Endodermal cell (in vitro differentiated cells): ENCODE data around the gene LRGUK. TPM values are rescaled to one million over a fixed set of nuclear protein-coding genes. Genes with fewer than 3 reads are reported as not detected.

ENCODE experiments used
- DNase-seq: peaks from one replicate; pipeline ENCODE4 v3.0.0-alpha.2; 2017
- H3K27ac ChIP-seq: 2 replicates; pipeline ENCODE4 v1.5.1; 2013; ENCODE audit warnings: mild to moderate bottlenecking, low read depth, low read length, moderate library complexity
- H3K27me3 ChIP-seq: 2 replicates; pipeline ENCODE4 v1.6.1; 2013; ENCODE audit warnings: mild to moderate bottlenecking, low read length, moderate library complexity; ENCODE audit not compliant: insufficient read depth, control insufficient read depth, poor library complexity, severe bottlenecking
- H3K36me3 ChIP-seq: 2 replicates; pipeline ENCODE4 v1.7.0; 2013; ENCODE audit warnings: mild to moderate bottlenecking, low read length, moderate library complexity; ENCODE audit not compliant: control insufficient read depth, insufficient read depth
- H3K4me1 ChIP-seq: one replicate; pipeline ENCODE4 v1.7.0; 2013; ENCODE audit warnings: low read length; ENCODE audit not compliant: control insufficient read depth, insufficient read depth
- H3K4me3 ChIP-seq: 2 replicates; pipeline ENCODE4 v1.5.1; 2013; ENCODE audit warnings: mild to moderate bottlenecking, low read length, moderate library complexity
- H3K9ac ChIP-seq: 2 replicates; pipeline ENCODE4 v1.6.1; 2013; ENCODE audit warnings: mild to moderate bottlenecking, low read length, moderate library complexity; ENCODE audit not compliant: poor library complexity, severe bottlenecking; ENCODE audit errors: extremely low read depth
- H3K9me3 ChIP-seq: 2 replicates; pipeline ENCODE4 v1.6.1; 2013; ENCODE audit warnings: mild to moderate bottlenecking, low read length, moderate library complexity; ENCODE audit not compliant: control insufficient read depth
- H3K27ac Mint-ChIP-seq: 2 replicates; pipeline ENCODE4 v1.8.0; 2020; ENCODE audit warnings: mixed read lengths
- H3K27me3 Mint-ChIP-seq: 2 replicates; pipeline ENCODE4 v1.8.0; 2021; ENCODE audit warnings: mild to moderate bottlenecking, mixed read lengths; ENCODE audit not compliant: insufficient read depth
- H3K36me3 Mint-ChIP-seq: 2 replicates; pipeline ENCODE4 v1.8.0; 2020; ENCODE audit warnings: low read depth, mixed read lengths
- H3K4me1 Mint-ChIP-seq: 2 replicates; pipeline ENCODE4 v1.8.0; 2020; ENCODE audit warnings: mixed read lengths
- H3K4me3 Mint-ChIP-seq: 2 replicates; pipeline ENCODE4 v1.8.0; 2020; ENCODE audit warnings: mild to moderate bottlenecking, moderate library complexity, mixed read lengths
- H3K9me3 Mint-ChIP-seq: 2 replicates; pipeline ENCODE4 v1.8.0; 2020; ENCODE audit warnings: mild to moderate bottlenecking, mixed read lengths
- CTCF ChIP-seq: fragments of 200-600 bp; sonication (generic); conservative IDR thresholded peaks from 2 replicates; pipeline ENCODE4 v1.5.0; 2021; ENCODE audit warnings: antibody characterized with exemption, mild to moderate bottlenecking
- WGBS, 2 experiments: methylation state at CpG; one replicate each; pipeline versions ENCODE4 v1.1.5 to v1.1.7; 2013; ENCODE audit warnings: missing lambda C conversion rate in 2 of 2, mixed read lengths in 1 of 2; ENCODE audit not compliant: insufficient coverage in 1 of 2, insufficient read length in 1 of 2; 5-methylcytosine and 5-hydroxymethylcytosine counted together
- total RNA-seq, 2 donors: library from RNA; stranded (reverse); fragmentation: NEBNext Ultra II Directional in 1 of 2; extraction: Animal tissue kit (Norgen Biotek cat#: 25700) in 1 of 2; gene quantifications; 2 replicates in 1 of 2; 3 replicates in 1 of 2; pipeline ENCODE4 v1.2.1, GENCODE V29; 2021

Gene LRGUK
- total RNA-seq, 2 donors from 2014 or later, result 0.89 to 1.3 TPM

GRCh38 chr7:134209322-134210015 lies 82.3 kb downstream of the LRGUK start:
- 91 to 92% methylated on average over 8 to 16 of the region's 16 CpGs for WGBS, 2 experiments
- Histone ChIP-seq H3K4me3 (no peak overlapping the region), H3K27me3 (no peaks in the 10 kb centered on the region), H3K9me3 (no peaks in the 10 kb centered on the region), H3K27ac (no peak overlapping the region), H3K4me1 (no peaks in the 10 kb centered on the region), H3K36me3 (no peaks in the 10 kb centered on the region), H3K9ac (no peak overlapping the region)
- H3K36me3 Mint-ChIP-seq, result peaks cover 8% of the 10 kb centered on the region
- TF ChIP-seq CTCF, result no peak
- H3K27ac Mint-ChIP-seq, result no peak overlapping the region
- DNase-seq, result no peak
- no peaks in the 10 kb centered on the region for H3K9me3 Mint-ChIP-seq
- no peaks in the 10 kb centered on the region for H3K27me3 Mint-ChIP-seq
- H3K4me3 Mint-ChIP-seq, result no peak overlapping the region
- H3K4me1 Mint-ChIP-seq, result peaks cover 2% of the 10 kb centered on the region

DNA sequence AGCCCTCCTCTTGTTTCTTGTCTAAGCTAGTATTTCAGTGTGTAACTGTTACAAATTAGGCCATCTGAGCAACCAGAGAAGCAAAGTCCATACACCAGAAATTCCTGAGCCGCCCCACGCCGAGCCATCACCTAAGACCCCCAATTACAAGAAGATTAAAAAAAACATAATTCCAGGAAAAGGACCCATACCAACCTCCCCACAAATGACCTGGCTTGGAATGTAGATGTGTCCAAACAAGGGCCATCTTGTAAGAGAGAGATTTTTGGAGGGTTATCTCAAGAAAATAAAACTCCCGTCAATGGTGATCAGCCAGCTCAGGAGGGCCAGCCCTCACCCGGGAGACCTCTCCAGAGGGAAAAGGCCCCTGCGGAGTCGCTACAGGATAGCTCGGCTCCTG lies 83.1 kb downstream of the LRGUK start:
- Mint-ChIP-seq H3K27me3 (no peaks in the 10 kb centered on the region), H3K4me1 (peaks cover 2% of the 10 kb centered on the region), H3K27ac (no peak overlapping the region), H3K4me3 (no peak overlapping the region), H3K36me3 (peaks cover under 1% of the 10 kb centered on the region), H3K9me3 (no peaks in the 10 kb centered on the region)
- no peak overlapping the region for H3K9ac ChIP-seq
- DNase-seq, result no peak
- H3K27ac ChIP-seq, result no peak overlapping the region
- WGBS, 2 experiments, result 93 to 100% methylated on average over 3 to 8 of the region's 8 CpGs
- H3K4me1 ChIP-seq, result no peaks in the 10 kb centered on the region
- no peak for TF ChIP-seq CTCF
- no peaks in the 10 kb centered on the region for H3K27me3 ChIP-seq
- H3K9me3 ChIP-seq, result no peaks in the 10 kb centered on the region
- H3K4me3 ChIP-seq, result no peak overlapping the region
- no peaks in the 10 kb centered on the region for H3K36me3 ChIP-seq

DNA sequence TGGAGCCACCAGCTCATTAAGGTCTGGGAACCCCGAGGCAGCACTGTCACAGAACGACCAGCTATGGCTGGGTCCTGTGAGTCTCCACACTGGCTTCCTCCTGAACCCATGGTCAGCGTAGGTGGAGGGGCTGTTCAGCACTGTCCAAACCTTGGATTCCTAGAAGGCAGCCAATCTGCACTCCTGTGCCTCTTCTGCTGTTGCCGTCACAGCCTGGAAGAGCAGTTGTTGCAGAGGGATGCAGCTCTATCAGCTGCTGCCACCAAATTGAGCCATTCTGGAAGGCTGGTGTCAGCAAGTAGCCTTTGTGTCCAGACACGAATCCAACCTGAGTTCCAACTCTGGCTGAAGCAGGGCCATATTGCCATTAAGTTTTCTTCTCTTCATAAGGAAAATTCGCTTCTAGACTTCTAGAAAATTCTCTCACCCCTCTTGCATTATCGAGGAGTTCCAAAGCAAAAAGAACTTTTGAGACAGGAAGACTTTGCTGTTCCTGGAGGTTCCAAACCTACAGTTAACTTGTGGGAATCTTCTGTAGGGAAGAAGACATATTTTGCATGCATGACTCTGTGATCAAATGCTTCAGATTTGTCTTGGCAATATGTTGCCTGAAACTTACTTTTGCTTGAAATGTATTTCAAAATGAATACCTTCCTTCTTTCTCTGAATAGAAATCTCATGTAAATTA lies 84.0 kb downstream of the LRGUK start:
- Mint-ChIP-seq H3K36me3 (no peaks in the 10 kb centered on the region), H3K4me3 (no peak overlapping the region), H3K27ac (no peak overlapping the region), H3K27me3 (no peaks in the 10 kb centered on the region), H3K4me1 (peaks cover 2% of the 10 kb centered on the region), H3K9me3 (no peaks in the 10 kb centered on the region)
- Histone ChIP-seq H3K9ac (no peak overlapping the region), H3K4me1 (no peaks in the 10 kb centered on the region), H3K27me3 (no peaks in the 10 kb centered on the region), H3K27ac (no peak overlapping the region), H3K36me3 (no peaks in the 10 kb centered on the region), H3K9me3 (no peaks in the 10 kb centered on the region), H3K4me3 (no peak overlapping the region)
- DNase-seq, result no peak
- TF ChIP-seq CTCF, result no peak
- 85 to 96% methylated on average over 5 to 7 of the region's 7 CpGs for WGBS, 2 experiments
